Common myeloid progenitor, CD34-positive (primary cell): Measurements from ENCODE around the gene HBP1.
"Not testable (repeated sequence)": the region's sequence is repeated elsewhere in the genome, so short reads cannot be mapped to it uniquely, and the experiment has no call there.

Experiments used
- CTCF ChIA-PET: fragments of 350-600 bp; sonication (Branson Sonifier 250); formaldehyde crosslinking; loops from one replicate; lab custom pipeline; 2021; ENCODE audit warnings: antibody characterized with exemption; lab: Charles Lee
- POLR2A ChIA-PET: fragments of 350-600 bp; sonication (Branson Sonifier 250); formaldehyde crosslinking; loops from one replicate; lab custom pipeline; 2021; ENCODE audit warnings: antibody characterized with exemption; lab: Charles Lee
- DNase-seq, 3 donors: peaks; one replicate each; pipeline versions ENCODE4 v3.0.0 to v3.0.0-alpha.2; 2013
- H3K27ac ChIP-seq, 2 experiments: 1 replicate in 1 of 2; 2 replicates in 1 of 2; pipeline ENCODE4 v1.7.0; 2013; ENCODE audit warnings: inconsistent platforms in 2 of 2, low read length in 2 of 2, mild to moderate bottlenecking in 2 of 2, low read depth in 1 of 2, moderate library complexity in 1 of 2; ENCODE audit not compliant: severe bottlenecking in 2 of 2, insufficient read depth in 1 of 2, poor library complexity in 1 of 2
- H3K27me3 ChIP-seq, 5 experiments: replicated peaks in 2 of 5; 1 replicate in 3 of 5; 2 replicates in 2 of 5; pipeline versions ENCODE4 v1.6.1 to v1.7.0; 2013; ENCODE audit warnings: low read length in 4 of 5, mild to moderate bottlenecking in 2 of 5, moderate library complexity in 2 of 5, inconsistent platforms in 1 of 5; ENCODE audit not compliant: insufficient read depth in 5 of 5, control insufficient read depth in 4 of 5
- H3K36me3 ChIP-seq, 4 experiments: 1 replicate in 2 of 4; 2 replicates in 2 of 4; pipeline versions ENCODE4 v1.6.1 to v1.7.0; 2013; ENCODE audit warnings: low read length in 3 of 4, control low read depth in 1 of 4, mild to moderate bottlenecking in 1 of 4; ENCODE audit not compliant: control insufficient read depth in 4 of 4, insufficient read depth in 4 of 4
- H3K4me1 ChIP-seq, 4 experiments: 1 replicate in 3 of 4; 2 replicates in 1 of 4; pipeline versions ENCODE4 v1.6.1 to v1.7.1; 2013; ENCODE audit warnings: low read length in 3 of 4, mild to moderate bottlenecking in 3 of 4, control low read depth in 1 of 4, inconsistent platforms in 1 of 4, moderate library complexity in 1 of 4; ENCODE audit not compliant: control insufficient read depth in 4 of 4, insufficient read depth in 4 of 4; ENCODE audit errors: control extremely low read depth in 1 of 4
- H3K4me3 ChIP-seq, 7 experiments: 1 replicate in 4 of 7; 2 replicates in 3 of 7; pipeline versions ENCODE4 v1.5.1 to v1.7.0; 2013; ENCODE audit warnings: mild to moderate bottlenecking in 7 of 7, low read length in 6 of 7, moderate library complexity in 6 of 7, inconsistent platforms in 2 of 7, low read depth in 2 of 7, control low read depth in 1 of 7; ENCODE audit not compliant: insufficient read depth in 4 of 7, control insufficient read depth in 1 of 7; ENCODE audit errors: extremely low read depth in 1 of 7
- H3K9me3 ChIP-seq, 5 experiments: 1 replicate in 4 of 5; 2 replicates in 1 of 5; pipeline versions ENCODE4 v1.6.1 to v1.7.1; 2013; ENCODE audit warnings: low read length in 4 of 5, mild to moderate bottlenecking in 2 of 5, inconsistent platforms in 1 of 5, low read depth in 1 of 5, moderate library complexity in 1 of 5; ENCODE audit not compliant: control insufficient read depth in 4 of 5, insufficient read depth in 2 of 5; ENCODE audit errors: control extremely low read depth in 1 of 5
- WGBS: methylation state at CpG from one replicate; pipeline ENCODE4 v1.1.5; 2013; ENCODE audit not compliant: insufficient coverage; 5-methylcytosine and 5-hydroxymethylcytosine counted together

HBP1 gene

GRCh38 chr7:107128748-107129147 is 40.1 kb upstream of the HBP1 start:
- Histone ChIP-seq H3K4me1 (peaks cover 0 to 9% (median 5%) of the 10 kb centered on the region in 4 experiments), H3K27me3 (no peaks in the 10 kb centered on the region), H3K4me3 (no peak overlapping the region), H3K36me3 (peaks cover 0 to 2% (median 0%) of the 10 kb centered on the region in 4 experiments), H3K27ac (no peak overlapping the region), H3K9me3 (no peaks in the 10 kb centered on the region)
- DNase-seq, result no peak
- 100% methylated on average over 1 of the region's 3 CpGs for WGBS
- POLR2A ChIA-PET, result no interaction called here
- CTCF ChIA-PET, result no interaction called here

DNA sequence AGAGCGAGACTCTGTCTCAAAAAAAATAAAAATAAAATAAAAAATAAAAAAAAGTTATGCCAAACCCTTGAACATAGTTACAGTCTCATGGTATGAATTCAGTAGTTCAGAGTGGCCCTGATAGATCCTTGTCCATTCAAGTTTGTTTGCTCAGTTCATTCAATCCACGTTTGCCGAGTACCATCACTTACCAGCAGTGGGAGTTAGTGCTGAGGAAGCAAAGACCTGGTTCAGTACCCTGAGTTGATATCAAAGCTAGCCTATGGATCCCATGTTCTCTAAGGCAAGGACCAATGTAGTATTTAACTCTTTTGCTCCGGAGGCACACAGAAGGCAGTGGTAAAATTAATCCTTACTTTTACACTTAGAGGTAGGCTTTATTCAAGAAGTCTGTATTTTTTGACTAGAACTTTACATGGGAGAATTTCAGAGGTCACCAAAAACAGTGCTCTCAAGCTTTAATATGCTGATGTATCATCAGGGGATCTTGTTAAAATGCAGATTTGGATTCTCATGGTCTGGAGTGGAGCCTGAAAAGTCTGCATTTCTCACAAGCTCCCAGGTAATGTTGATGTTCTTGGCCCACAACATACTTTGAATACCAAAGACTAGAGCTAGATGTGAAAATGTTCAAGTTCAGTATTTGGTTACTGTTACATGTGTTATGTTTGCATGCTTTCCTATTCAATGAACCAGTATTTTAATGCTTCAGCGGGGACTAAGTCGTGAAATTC is 38.1 kb upstream of the HBP1 start:
- H3K9me3 ChIP-seq, result peaks cover 0 to 3% (median 0%) of the 10 kb centered on the region in 5 experiments
- no peaks in the 10 kb centered on the region for H3K36me3 ChIP-seq
- CTCF ChIA-PET, result interaction anchor here (0.7 to 4.2 kb wide), 8 partner anchors 15 to 233 kb away, joined by 3 to 26 read pairs (median 3); no protein-coding TSS in a partner anchor
- no peak overlapping the region for H3K4me3 ChIP-seq
- H3K4me1 ChIP-seq, result peaks cover 0 to 9% (median 5%) of the 10 kb centered on the region in 4 experiments
- DNase-seq, result peak in 1 of 3 donors; percentile 11
- no peak overlapping the region for H3K27ac ChIP-seq
- H3K27me3 ChIP-seq, result no peaks in the 10 kb centered on the region
- POLR2A ChIA-PET, result no interaction called here
- 80% methylated on average over 2 of the region's 6 CpGs for WGBS

DNA sequence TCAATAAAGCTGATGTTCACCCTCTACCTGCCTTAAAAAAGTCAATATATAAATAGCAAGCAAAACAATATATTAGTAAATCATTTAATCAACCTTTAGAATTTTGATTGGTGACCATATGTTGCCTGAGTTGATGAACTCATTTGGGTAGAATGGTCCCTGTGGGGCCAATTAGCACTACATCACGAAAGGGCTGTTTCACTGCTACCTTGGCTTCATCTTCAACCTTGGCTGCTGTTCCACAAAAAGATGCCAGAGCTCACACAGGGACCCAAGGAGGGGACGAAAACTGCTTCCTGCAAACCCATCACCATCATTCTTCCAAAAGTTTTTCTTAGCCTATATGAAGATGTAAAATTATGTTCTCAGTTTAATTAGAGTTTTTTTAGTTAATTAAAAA is 35.4 kb upstream of the HBP1 start:
- POLR2A ChIA-PET, result interaction anchor here (0.6 kb wide), 1 partner anchor 1048 kb away, joined by 3 read pairs; no protein-coding TSS in a partner anchor
- no peaks in the 10 kb centered on the region for H3K27me3 ChIP-seq

GRCh38 chr7:107138696-107139420 is 29.9 kb upstream of the HBP1 start:
- POLR2A ChIA-PET, result interaction anchor here (0.6 kb wide), 1 partner anchor 530 kb away, joined by 5 read pairs; no protein-coding TSS in a partner anchor

More for the DNA sequence above, 35.4 kb upstream of the HBP1 start:
- WGBS, result 100% methylated on average over 1 of the region's 2 CpGs
- Histone ChIP-seq H3K27ac (no peak overlapping the region), H3K4me1 (no peaks in the 10 kb centered on the region), H3K9me3 (peaks cover 0 to 3% (median 0%) of the 10 kb centered on the region in 5 experiments), H3K4me3 (no peak overlapping the region), H3K36me3 (no peaks in the 10 kb centered on the region)
- DNase-seq, result no peak
- CTCF ChIA-PET, result interaction anchor here (1.5 to 4.2 kb wide), 2 partner anchors 14 to 184 kb away, joined by 4 to 26 read pairs; no protein-coding TSS in a partner anchor

DNA sequence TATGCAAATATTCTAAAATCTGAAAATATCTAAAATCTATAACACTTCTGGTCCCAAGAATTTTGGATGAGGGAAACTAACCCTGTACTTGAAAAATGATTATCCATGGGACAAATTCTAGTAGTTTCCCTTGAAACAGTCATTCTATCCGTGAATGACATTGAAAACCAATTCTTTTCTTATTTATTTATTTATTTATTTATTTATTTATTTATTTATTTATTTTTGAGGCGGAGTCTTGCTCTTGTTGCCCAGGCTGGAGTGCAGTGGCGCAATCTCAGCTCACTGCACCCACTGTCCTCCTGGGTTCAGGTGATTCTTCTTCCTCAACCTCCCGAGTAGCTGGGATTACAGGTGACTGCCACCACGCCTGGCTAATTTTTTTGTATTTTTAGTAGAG is 24.9 kb upstream of the HBP1 start:
- POLR2A ChIA-PET, H3K27me3 ChIP-seq, H3K4me3 ChIP-seq, H3K36me3 ChIP-seq, H3K4me1 ChIP-seq, H3K9me3 ChIP-seq, H3K27ac ChIP-seq, DNase-seq: not testable (repeated sequence)
- CTCF ChIA-PET, result interaction anchor here (1.8 kb wide), 1 partner anchor 197 kb away, joined by 6 read pairs; no protein-coding TSS in a partner anchor
- 93% methylated on average over 3 of the region's 5 CpGs for WGBS

More at GRCh38 chr7:107138696-107139420, 29.9 kb upstream of the HBP1 start:
- H3K4me3 ChIP-seq, result no peak overlapping the region
- H3K9me3 ChIP-seq, result peaks cover 0 to 3% (median 0%) of the 10 kb centered on the region in 5 experiments
- DNase-seq, result no peak
- CTCF ChIA-PET, result interaction anchor here (0.7 to 1.9 kb wide), 8 partner anchors 9 to 1118 kb away, joined by 3 to 15 read pairs (median 3); no protein-coding TSS in a partner anchor
- no peak overlapping the region for H3K27ac ChIP-seq
- H3K27me3 ChIP-seq, result no peaks in the 10 kb centered on the region
- H3K36me3 ChIP-seq, result no peaks in the 10 kb centered on the region
- 100% methylated on average over 6 of the region's 7 CpGs for WGBS
- no peaks in the 10 kb centered on the region for H3K4me1 ChIP-seq

DNA sequence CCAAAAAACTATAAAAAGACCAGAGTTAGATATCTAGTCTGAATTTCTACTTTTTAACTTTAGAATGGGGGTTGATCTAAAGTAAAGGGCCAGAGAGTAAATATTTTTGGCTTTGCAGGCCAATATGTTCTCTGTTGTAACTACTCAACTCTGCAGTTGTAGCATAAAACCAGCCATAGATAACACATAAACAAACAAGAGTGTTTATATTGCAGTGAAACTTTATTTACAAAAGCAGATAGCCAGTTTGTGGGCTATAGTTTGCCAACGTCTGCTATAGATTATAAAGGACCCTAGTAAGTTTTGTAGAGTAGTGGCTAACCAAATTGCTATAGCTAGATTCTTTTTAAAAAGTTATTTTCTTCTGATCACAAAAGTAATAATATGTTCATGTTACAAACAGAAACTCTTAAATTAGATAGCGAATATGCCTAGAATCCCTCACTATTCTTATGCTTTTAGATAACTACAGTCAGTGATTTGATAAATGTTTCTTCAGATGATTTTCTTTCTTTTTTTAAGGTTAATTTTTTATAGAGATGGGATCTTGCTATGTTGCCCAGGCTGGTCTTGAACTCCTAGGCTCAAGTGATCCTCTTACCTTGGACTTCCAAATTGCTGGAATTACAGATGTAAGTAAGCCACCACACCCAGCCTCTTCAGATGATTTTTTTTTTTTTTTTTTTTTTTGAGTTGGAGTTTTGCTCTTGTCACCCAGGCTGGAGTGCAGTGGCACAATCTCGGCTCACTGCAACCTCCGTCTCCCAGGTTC is 23.6 kb upstream of the HBP1 start:
- Histone ChIP-seq H3K4me1 (no peaks in the 10 kb centered on the region), H3K27ac (no peak overlapping the region), H3K27me3 (no peaks in the 10 kb centered on the region), H3K4me3 (no peak overlapping the region), H3K9me3 (no peaks in the 10 kb centered on the region), H3K36me3 (no peaks in the 10 kb centered on the region)
- WGBS, result no CpG with 5 or more reads among the region's 4 CpGs
- DNase-seq, result no peak
- CTCF ChIA-PET, result interaction anchor here (1.0 to 4.9 kb wide), 3 partner anchors 14 to 352 kb away, joined by 4 to 26 read pairs (median 6); no protein-coding TSS in a partner anchor
- POLR2A ChIA-PET, result no interaction called here
